GM12878 (cell line): ENCODE results near the gene LTB. TPM values are rescaled to one million over a fixed set of nuclear protein-coding genes. Genes with fewer than 3 reads are reported as not detected.
A peak's percentile ranks its signal among the peaks of the same experiment; 100 is the strongest.

Experiments used
- ATAC-seq: fragments of 200-7000 bp; cut with Tn5 transposase; 3 replicates; pipeline ENCODE4 v1.9.1; 2020; ENCODE audit warnings: mild to moderate bottlenecking, moderate library complexity
- BruUV-seq: library from RNA; stranded (reverse); fragments of 400-500 nt; replicated peaks from 2 replicates; lab custom pipeline; 2021; lab: Mats Ljungman, UMichigan
- CTCF ChIA-PET: fragments of 300-600 bp; sonication (Branson Sonifier 250); formaldehyde crosslinking; extraction: SDS; loops from one replicate; lab custom pipeline; 2021; ENCODE audit warnings: inconsistent platforms; lab: Yijun Ruan, JAX
- POLR2A ChIA-PET: fragments of 350-600 bp; formaldehyde crosslinking; extraction: SDS; loops from one replicate; lab custom pipeline; 2021; ENCODE audit warnings: inconsistent platforms; lab: Charles Lee
- RAD21 ChIA-PET: fragments of 300-600 bp; sonication (Branson Sonifier 250); formaldehyde crosslinking; loops from one replicate; lab custom pipeline; 2023; ENCODE audit warnings: antibody characterized with exemption; ENCODE audit not compliant: unreplicated experiment; lab: Charles Lee
- SMC1A ChIA-PET: fragments of 300-600 bp; sonication (Branson Sonifier 250); formaldehyde crosslinking; loops from one replicate; lab custom pipeline; 2023; ENCODE audit not compliant: unreplicated experiment, uncharacterized antibody; lab: Charles Lee
- DNase-seq: peaks from one replicate; pipeline ENCODE4 v3.0.0-alpha.2; 2011; ENCODE audit warnings: low read depth, low spot score
- FAIRE-seq: peaks from 3 replicates; lab custom pipeline; 2011; peaks lifted over from hg19 to GRCh38; lab: Jason Lieb, UNC
- H2AFZ ChIP-seq: 2 replicates; pipeline ENCODE4 v1.6.0; 2011; ENCODE audit warnings: low read depth, low read length, control low read depth; ENCODE audit not compliant: control insufficient read depth
- H3K27ac ChIP-seq: 2 replicates; pipeline ENCODE4 v1.5.1; 2011; ENCODE audit warnings: control low read depth; ENCODE audit not compliant: control insufficient read depth, insufficient read depth
- H3K27me3 ChIP-seq, 2 experiments: replicated peaks in 1 of 2; 2 replicates each; pipeline versions ENCODE4 v1.6.0 to v1.6.1; 2011; ENCODE audit warnings: low read length in 1 of 2; ENCODE audit not compliant: control insufficient read depth in 2 of 2, insufficient read depth in 2 of 2
- H3K36me3 ChIP-seq, 2 experiments: 2 replicates each; pipeline ENCODE4 v1.5.1; 2011; ENCODE audit warnings: low read length in 1 of 2; ENCODE audit not compliant: control insufficient read depth in 2 of 2, insufficient read depth in 2 of 2
- H3K4me1 ChIP-seq: 2 replicates; pipeline ENCODE4 v1.6.1; 2011; ENCODE audit warnings: mild to moderate bottlenecking, low read length, moderate library complexity, mixed read lengths; ENCODE audit not compliant: control insufficient read depth, insufficient read depth
- H3K4me2 ChIP-seq: 2 replicates; pipeline ENCODE4 v1.6.0; 2011; ENCODE audit warnings: control low read depth; ENCODE audit not compliant: control insufficient read depth, insufficient read depth
- H3K4me3 ChIP-seq: fragments of 200-600 bp; sonication (generic); 2 replicates; pipeline ENCODE4 v1.5.1; 2016
- H3K79me2 ChIP-seq: 2 replicates; pipeline ENCODE4 v1.6.0; 2011; ENCODE audit warnings: low read length; ENCODE audit not compliant: control insufficient read depth, insufficient read depth
- H3K9ac ChIP-seq: 2 replicates; pipeline ENCODE4 v1.8.0; 2011; ENCODE audit warnings: low read length, control low read depth, mixed read lengths; ENCODE audit not compliant: control insufficient read depth, insufficient read depth
- H3K9me3 ChIP-seq: replicated peaks from 3 replicates; pipeline ENCODE4 v1.5.1; 2011; ENCODE audit warnings: mild to moderate bottlenecking, low read length; ENCODE audit not compliant: control insufficient read depth, insufficient read depth
- H4K20me1 ChIP-seq: 2 replicates; pipeline ENCODE4 v1.6.0; 2011; ENCODE audit not compliant: control insufficient read depth, insufficient read depth
- DPF2 ChIP-seq: fragments of 450-650 bp; IDR thresholded peaks from 2 replicates; pipeline ENCODE4 v1.6.1; 2017; ENCODE audit warnings: mild to moderate bottlenecking
- ELK1 ChIP-seq: IDR thresholded peaks from 2 replicates; pipeline ENCODE4 v1.6.1; 2012; ENCODE audit warnings: low read depth, low read length, improper control_type of control experiment
- GATAD2B ChIP-seq: fragments of 450-650 bp; conservative IDR thresholded peaks from 2 replicates; pipeline ENCODE4 v1.6.1; 2017; ENCODE audit warnings: low read depth, mild to moderate bottlenecking, moderate library complexity
- HSF1 ChIP-seq: fragments of 150-350 bp; IDR thresholded peaks from 2 replicates; pipeline ENCODE4 v1.6.1; 2014; ENCODE audit warnings: mild to moderate bottlenecking, low read depth, low read length
- IKZF1 ChIP-seq: fragments of 450-650 bp; conservative IDR thresholded peaks from 2 replicates; pipeline ENCODE4 v1.6.1; 2017; ENCODE audit warnings: antibody characterized with exemption, mild to moderate bottlenecking
- IRF4 ChIP-seq: IDR thresholded peaks from 2 replicates; pipeline ENCODE4 v1.6.1; 2011; ENCODE audit warnings: low read depth, low read length
- LARP7 ChIP-seq: fragments of 450-650 bp; IDR thresholded peaks from 2 replicates; pipeline ENCODE4 v1.6.1; 2017; ENCODE audit warnings: mild to moderate bottlenecking
- MEF2B ChIP-seq: fragments of 450-650 bp; IDR thresholded peaks from 2 replicates; pipeline ENCODE4 v1.6.1; 2018; ENCODE audit warnings: mild to moderate bottlenecking, moderate library complexity; ENCODE audit not compliant: partially characterized antibody, poor library complexity, severe bottlenecking
- MTA2 ChIP-seq: fragments of 450-650 bp; IDR thresholded peaks from 2 replicates; pipeline ENCODE4 v1.6.1; 2016; ENCODE audit warnings: low read depth, mild to moderate bottlenecking, moderate library complexity
- MXI1 ChIP-seq: fragments of 150-350 bp; IDR thresholded peaks from 2 replicates; pipeline ENCODE4 v1.6.1; 2011; ENCODE audit warnings: low read depth, mild to moderate bottlenecking, inconsistent platforms, low read length, improper control_type of control experiment
- MYC ChIP-seq: IDR thresholded peaks from 2 replicates; pipeline ENCODE4 v1.6.1; 2011; ENCODE audit warnings: mild to moderate bottlenecking, low read length, moderate library complexity, inconsistent platforms; ENCODE audit not compliant: insufficient read depth, insufficient replicate concordance, insufficient read length, severe bottlenecking
- NFYA ChIP-seq: IDR thresholded peaks from 2 replicates; pipeline ENCODE4 v1.6.1; 2011; ENCODE audit warnings: low read depth, mild to moderate bottlenecking, low read length, improper control_type of control experiment, borderline replicate concordance
- PKNOX1 ChIP-seq: fragments of 450-650 bp; IDR thresholded peaks from 2 replicates; pipeline ENCODE4 v1.6.1; 2016; ENCODE audit warnings: mild to moderate bottlenecking
- RAD51 ChIP-seq: fragments of 450-650 bp; IDR thresholded peaks from 2 replicates; pipeline ENCODE4 v1.6.1; 2016; ENCODE audit warnings: moderate library complexity, mild to moderate bottlenecking, inconsistent platforms
- SMAD5 ChIP-seq: IDR thresholded peaks from 2 replicates; pipeline ENCODE4 v1.6.1; 2016; ENCODE audit warnings: antibody characterized with exemption, low read depth
- SMARCA5 ChIP-seq: fragments of 450-650 bp; IDR thresholded peaks from 2 replicates; pipeline ENCODE4 v1.6.1; 2017; ENCODE audit warnings: mild to moderate bottlenecking
- SP1 ChIP-seq: IDR thresholded peaks from one replicate; pipeline ENCODE4 v1.6.1; 2011; ENCODE audit warnings: low read depth, low read length
- TCF12 ChIP-seq: IDR thresholded peaks from 2 replicates; pipeline ENCODE4 v1.6.1; 2011; ENCODE audit warnings: low read depth, mild to moderate bottlenecking, low read length
- YY1 ChIP-seq: IDR thresholded peaks from 2 replicates; pipeline ENCODE4 v1.6.1; 2011; ENCODE audit warnings: low read depth, mild to moderate bottlenecking, low read length
- ZNF207 ChIP-seq: fragments of 450-650 bp; IDR thresholded peaks from 2 replicates; pipeline ENCODE4 v1.6.1; 2014; ENCODE audit warnings: antibody characterized with exemption, mild to moderate bottlenecking, borderline replicate concordance
- WGBS: methylation state at CpG from one replicate; pipeline ENCODE4 v1.1.6; 2016; ENCODE audit warnings: low lambda C conversion rate; ENCODE audit not compliant: insufficient replicate concordance, insufficient coverage; ENCODE audit errors: missing lambda C conversion rate; 5-methylcytosine and 5-hydroxymethylcytosine counted together
- in situ Hi-C: fragments of 300-500 bp; cut with MboI; formaldehyde crosslinking; loops from 9 replicates; pipeline ENCODE4 v1.14.3; 2018; ENCODE audit warnings: mixed read lengths
- intact Hi-C: fragments of 100-400 bp; cut with micrococcal nuclease; formaldehyde crosslinking; loops from one replicate; pipeline ENCODE4 v1.14.2; 2022; ENCODE audit not compliant: unreplicated experiment
- polyA plus RNA-seq, 11 experiments: library from polyadenylated mRNA; depleted of rRNA in 4 of 11; unstranded in 6 of 11; stranded (reverse) in 5 of 11; fragments of >200 nt; fragmentation: Nextera tagmentation in 4 of 11; fragmentation: Illumina TruSeq in 1 of 11; extraction: Ambion mirVana in 4 of 11; extraction: Trizol in 1 of 11; gene quantifications; 1 replicate in 1 of 11; 2 replicates in 10 of 11; pipeline versions ENCODE4 v1.2.1 to v1.2.3, GENCODE V29; 2011 to 2016; ENCODE audit warnings: inconsistent platforms in 2 of 11, missing spikeins in 2 of 11, low read depth in 1 of 11
- total RNA-seq, 4 experiments: library from RNA; depleted of rRNA in 3 of 4; stranded (reverse); fragments of >200 nt in 3 of 4; fragmentation: Illumina TruSeq in 1 of 4; extraction: Trizol in 1 of 4; gene quantifications; 2 replicates each; pipeline versions ENCODE4 v1.2.1 to v1.2.3, GENCODE V29; 2013 to 2021

LTB gene
- total and polyA plus RNA-seq, 10 of the 15 experiments (the other 5 are each of a cell fraction or from before 2014, with no cell fraction given) = 0.71 to 74.3 (median 20.0) TPM

- WGBS = under 1% methylated on average over 27 of the region's 27 CpGs
- peaks cover 67% of the 10 kb centered on the region for H3K4me1 ChIP-seq
- peak within 1 kb of the TSS; percentile 59 for H3K4me3 ChIP-seq
- ChIA-PET SMC1A (interaction anchor here (18.7 to 45.5 kb wide), 3 partner anchors 12 to 23 kb away, joined by 523 to 1989 read pairs (median 1989); partner anchors contain the start of genes ATP6V1G2, DDX39B, LST1 and LTA), POLR2A (interaction anchor here (0.7 to 17.1 kb wide), 8 partner anchors 11 to 31 kb away, joined by 3 to 282 read pairs (median 115); partner anchors contain the start of genes ATP6V1G2, DDX39B, LST1 and LTB), RAD21 (interaction anchor here (0.6 to 17.5 kb wide), 7 partner anchors 10 to 24 kb away, joined by 4 to 620 read pairs (median 53); partner anchors contain the start of genes ATP6V1G2, LST1, LTB and NCR3), CTCF (interaction anchor here (1.2 to 34.8 kb wide), 7 partner anchors 10 to 21 kb away, joined by 3 to 2098 read pairs (median 38); partner anchors contain the start of genes ATP6V1G2, DDX39B, LST1 and LTA)
- H3K9ac ChIP-seq = peak within 1 kb of the TSS; percentile 87
- no peaks in the 10 kb centered on the region for H3K9me3 ChIP-seq
- intact Hi-C loops = no loop called here
- H2AFZ ChIP-seq = peak within 1 kb of the TSS; percentile 52
- ATAC-seq (peak; percentile 47), FAIRE-seq (peak; percentile 18), DNase-seq (no peak)
- H3K4me2 ChIP-seq = peak within 1 kb of the TSS; percentile 84
- H4K20me1 ChIP-seq = no peaks in the 10 kb centered on the region
- peaks cover 58% of the 10 kb centered on the region for H3K79me2 ChIP-seq
- BruUV-seq = no TSS peak
- no peaks in the 10 kb centered on the region for H3K27me3 ChIP-seq
- H3K27ac ChIP-seq = peak within 1 kb of the TSS; percentile 96
- in situ Hi-C loops = loop anchor here (25.0 kb wide), 2 partner anchors 1040 to 1390 kb away; partner anchors contain the start of genes BRD2 and HLA-DMA
- H3K36me3 ChIP-seq = peaks cover 0 to 3% of the 10 kb centered on the region in 2 experiments; a peak in 2 of 4 replicates
- TF ChIP-seq MEF2B = peak; percentile 40
- no peak for TF ChIP-seq DPF2
- TF ChIP-seq MXI1 = peak; percentile 64; the same call in 1 of the 2 replicates
- peak; percentile 67; the same call in 1 of the 2 replicates for TF ChIP-seq GATAD2B
- TF ChIP-seq HSF1 = no peak
- TF ChIP-seq MYC = peak; percentile 32
- peak; percentile 85 for TF ChIP-seq TCF12
- peak; percentile 18; the same call in 1 of the 2 replicates for TF ChIP-seq MTA2
- TF ChIP-seq ZNF207 = peak; percentile 78; the same call in 1 of the 2 replicates
- no peak for TF ChIP-seq RAD51
- TF ChIP-seq IKZF1 = peak; percentile 77
- TF ChIP-seq SP1 = no peak
- peak; percentile 93 for TF ChIP-seq PKNOX1
- peak; percentile 37; the same call in 1 of the 2 replicates for TF ChIP-seq SMAD5
- TF ChIP-seq LARP7 = peak; percentile 59; the same call in 1 of the 2 replicates
- TF ChIP-seq YY1 = no peak; the same call in 1 of the 2 replicates
- TF ChIP-seq SMARCA5 = no peak
- no peak for TF ChIP-seq NFYA
- TF ChIP-seq IRF4 = peak; percentile 25; the same call in 1 of the 2 replicates
- TF ChIP-seq ELK1 = no peak
Observed at GRCh38 chr6:31572041-31572911, 9.9 kb downstream of the LTB start, which contains the start of gene LTA. Gene LTA, plus strand, starts transcription at chr6:31572289. Its CDS starts 454 bp downstream, at chr6:31572743.
